ENCODE results near the gene GRAMD1B. TPM values are rescaled to one million over a fixed set of nuclear protein-coding genes. Genes with fewer than 3 reads are reported as not detected.

Gene GRAMD1B
- total and polyA plus RNA-seq, 8 donors, result 1.1 to 4.8 (median 2.2) TPM

- DNase-seq (peak in 4 of 6 donors; percentile 27 to 46 (median 34)), ATAC-seq (peak; percentile 80 to 92 (median 90)), FAIRE-seq (no peak)
- Histone ChIP-seq H3K4me1 (no peaks in the 10 kb centered on the region), H3K36me3 (no peaks in the 10 kb centered on the region), H3K4me3 (no peak overlapping the region), H3K27ac (no peak overlapping the region), H3K9me3 (no peaks in the 10 kb centered on the region), H3K27me3 (peaks cover 0 to 3% (median 0%) of the 10 kb centered on the region in 4 donors)
- TF ChIP-seq CTCF (IDR thresholded peaks at IDR 0.05), result peak; percentile 32 to 62 (median 57)
- intact Hi-C loops (cut with DNase I), result loop anchor here in 2 of 3 donors (5.0 to 10.0 kb wide), 3 partner anchors 71 to 184 kb away; no protein-coding TSS in a partner anchor
- 19% methylated on average over 5 of the region's 5 CpGs for WGBS, 2 donors
These were observed 48.4 kb downstream of the GRAMD1B start for GRCh38 chr11:123478352-123478987.

- intact Hi-C loops (cut with DNase I), result loop anchor here in 2 of 3 donors (5.0 to 10.0 kb wide), 3 partner anchors 72 to 184 kb away; no protein-coding TSS in a partner anchor
- no peaks in the 10 kb centered on the region for H3K36me3 ChIP-seq
- no peaks in the 10 kb centered on the region for H3K9me3 ChIP-seq
- FAIRE-seq, result no peak
- H3K27ac ChIP-seq, result no peak overlapping the region
- no peaks in the 10 kb centered on the region for H3K4me1 ChIP-seq
- no peak for TF ChIP-seq CTCF (IDR thresholded peaks at IDR 0.05)
- peak in 2 of 4 donors; percentile 30 to 33 for ATAC-seq
- DNase-seq, result no peak
- H3K4me3 ChIP-seq, result no peak overlapping the region
- WGBS, 2 donors, result 49 to 62% methylated on average over 12 of the region's 12 CpGs
- peaks cover 0 to 3% (median 0%) of the 10 kb centered on the region in 4 donors for H3K27me3 ChIP-seq
These were observed 49.2 kb downstream of the GRAMD1B start for GRCh38 chr11:123479048-123479837.

- no peak overlapping the region for H3K27ac ChIP-seq
- TF ChIP-seq CTCF (IDR thresholded peaks at IDR 0.05), result no peak
- ATAC-seq (no peak), DNase-seq (no peak), FAIRE-seq (no peak)
- no peaks in the 10 kb centered on the region for H3K4me1 ChIP-seq
- peaks cover 0 to 3% (median 0%) of the 10 kb centered on the region in 4 donors for H3K27me3 ChIP-seq
- 39 to 46% methylated on average over 4 of the region's 4 CpGs for WGBS, 2 donors
- no peaks in the 10 kb centered on the region for H3K9me3 ChIP-seq
- intact Hi-C loops (cut with DNase I), result no loop called here
- no peak overlapping the region for H3K4me3 ChIP-seq
- H3K36me3 ChIP-seq, result no peaks in the 10 kb centered on the region
These were observed 50.3 kb downstream of the GRAMD1B start for GRCh38 chr11:123480290-123480815.

- Histone ChIP-seq H3K4me1 (no peaks in the 10 kb centered on the region), H3K27ac (no peak overlapping the region), H3K36me3 (no peaks in the 10 kb centered on the region), H3K27me3 (peaks cover 0 to 3% (median 0%) of the 10 kb centered on the region in 4 donors), H3K4me3 (no peak overlapping the region), H3K9me3 (no peaks in the 10 kb centered on the region)
- TF ChIP-seq CTCF (IDR thresholded peaks at IDR 0.05), result no peak
- no peak for FAIRE-seq
- 47 to 59% methylated on average over 11 of the region's 11 CpGs for WGBS, 2 donors
- DNase-seq, result no peak
- ATAC-seq, result no peak
- intact Hi-C loops (cut with DNase I), result no loop called here
These were observed 50.8 kb downstream of the GRAMD1B start for GRCh38 chr11:123480882-123481281.
